Lung (tissue), 12 donors: ENCODE results near the gene LAMC2. TPM values are rescaled to one million over a fixed set of nuclear protein-coding genes. Genes with fewer than 3 reads are reported as not detected.

Experiments
- ATAC-seq: fragments of 200-7000 bp; cut with Tn5 transposase; one replicate; pipeline ENCODE4 v1.9.1; 2020; ENCODE audit warnings: moderate number of reproducible peaks; ENCODE audit not compliant: insufficient read depth, low FRiP score
- DNase-seq, 3 donors: peaks; one replicate each; pipeline ENCODE4 v3.0.0-alpha.2; 2013 to 2017
- H3K27ac ChIP-seq, 2 donors: one replicate each; pipeline ENCODE4 v1.5.1; 2013; ENCODE audit warnings: mild to moderate bottlenecking in 2 of 2, moderate library complexity in 2 of 2, control low read depth in 1 of 2, inconsistent platforms in 1 of 2, low read depth in 1 of 2, low read length in 1 of 2
- H3K27me3 ChIP-seq, 3 donors: one replicate each; pipeline ENCODE4 v1.5.1; 2013; ENCODE audit warnings: low read length in 2 of 3; ENCODE audit not compliant: control insufficient read depth in 3 of 3, insufficient read depth in 3 of 3
- H3K36me3 ChIP-seq, 4 donors: one replicate each; pipeline ENCODE4 v1.5.1; 2013; ENCODE audit warnings: low read length in 4 of 4, mild to moderate bottlenecking in 1 of 4, moderate library complexity in 1 of 4; ENCODE audit not compliant: control insufficient read depth in 4 of 4, insufficient read depth in 4 of 4
- H3K4me1 ChIP-seq, 5 donors: one replicate each; pipeline ENCODE4 v1.5.1; 2013; ENCODE audit warnings: low read length in 5 of 5, mild to moderate bottlenecking in 2 of 5, moderate library complexity in 1 of 5; ENCODE audit not compliant: control insufficient read depth in 5 of 5, insufficient read depth in 5 of 5
- H3K4me3 ChIP-seq: one replicate; pipeline ENCODE4 v1.5.1; 2013; ENCODE audit warnings: mild to moderate bottlenecking, control low read depth, moderate library complexity
- H3K9ac ChIP-seq, 2 donors: one replicate each; pipeline ENCODE4 v1.5.1; 2013; ENCODE audit warnings: low read length in 2 of 2, control low read depth in 1 of 2; ENCODE audit not compliant: insufficient read depth in 1 of 2
- H3K9me3 ChIP-seq, 4 donors: one replicate each; pipeline ENCODE4 v1.5.1; 2013; ENCODE audit warnings: low read length in 3 of 4, mild to moderate bottlenecking in 1 of 4, moderate library complexity in 1 of 4; ENCODE audit not compliant: control insufficient read depth in 4 of 4, insufficient read depth in 3 of 4
- WGBS, 2 donors: extraction: QIAGEN DNeasy Blood & Tissue Kit; methylation state at CpG; one replicate each; pipeline ENCODE4 v1.1.7; 2013; 5-methylcytosine and 5-hydroxymethylcytosine counted together
- polyA plus RNA-seq, 2 donors: library from polyadenylated mRNA; stranded (reverse); fragments of 200-250 nt; gene quantifications; one replicate each; pipeline ENCODE4 v1.2.1, GENCODE V29; 2013
- total RNA-seq, 2 donors: library from RNA; depleted of rRNA in 1 of 2; stranded (reverse); fragments of >200 nt in 1 of 2; gene quantifications; one replicate each; pipeline ENCODE4 v1.2.1, GENCODE V29; 2014 to 2021
- TF ChIP-seq, protein P1 (sequence below): IDR thresholded peaks from 2 replicates; pipeline ENCODE4 v1.5.1; 2012; ENCODE audit warnings: mild to moderate bottlenecking; ENCODE audit errors: control extremely low read depth, extremely low read depth
- donor health status: control.
- donor health status: control.
- donor health status: Bipolar disorder and iron deficiency.
- donor health status: healthy.
- donor health status: DM: yes; HTN: yes; CAD: no.

The LAMC2 gene
- total and polyA plus RNA-seq, 4 donors: 13.7 to 63.1 (median 40.3) TPM

- Histone ChIP-seq H3K9me3 (no peaks in the 10 kb centered on the region), H3K27ac (no peak overlapping the region), H3K4me1 (peaks cover 0 to 7% (median 0%) of the 10 kb centered on the region in 5 donors), H3K36me3 (no peaks in the 10 kb centered on the region), H3K9ac (no peak overlapping the region), H3K4me3 (no peak overlapping the region), H3K27me3 (no peaks in the 10 kb centered on the region)
- 80 to 83% methylated on average over 1 of the region's 1 CpG for WGBS, 2 donors
- TF ChIP-seq, protein P1, sequence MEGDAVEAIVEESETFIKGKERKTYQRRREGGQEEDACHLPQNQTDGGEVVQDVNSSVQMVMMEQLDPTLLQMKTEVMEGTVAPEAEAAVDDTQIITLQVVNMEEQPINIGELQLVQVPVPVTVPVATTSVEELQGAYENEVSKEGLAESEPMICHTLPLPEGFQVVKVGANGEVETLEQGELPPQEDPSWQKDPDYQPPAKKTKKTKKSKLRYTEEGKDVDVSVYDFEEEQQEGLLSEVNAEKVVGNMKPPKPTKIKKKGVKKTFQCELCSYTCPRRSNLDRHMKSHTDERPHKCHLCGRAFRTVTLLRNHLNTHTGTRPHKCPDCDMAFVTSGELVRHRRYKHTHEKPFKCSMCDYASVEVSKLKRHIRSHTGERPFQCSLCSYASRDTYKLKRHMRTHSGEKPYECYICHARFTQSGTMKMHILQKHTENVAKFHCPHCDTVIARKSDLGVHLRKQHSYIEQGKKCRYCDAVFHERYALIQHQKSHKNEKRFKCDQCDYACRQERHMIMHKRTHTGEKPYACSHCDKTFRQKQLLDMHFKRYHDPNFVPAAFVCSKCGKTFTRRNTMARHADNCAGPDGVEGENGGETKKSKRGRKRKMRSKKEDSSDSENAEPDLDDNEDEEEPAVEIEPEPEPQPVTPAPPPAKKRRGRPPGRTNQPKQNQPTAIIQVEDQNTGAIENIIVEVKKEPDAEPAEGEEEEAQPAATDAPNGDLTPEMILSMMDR: no peak
- ATAC-seq (no peak), DNase-seq (no peak)
Measured at GRCh38 chr1:183191833-183192232, 5.8 kb downstream of the LAMC2 start.

DNA sequence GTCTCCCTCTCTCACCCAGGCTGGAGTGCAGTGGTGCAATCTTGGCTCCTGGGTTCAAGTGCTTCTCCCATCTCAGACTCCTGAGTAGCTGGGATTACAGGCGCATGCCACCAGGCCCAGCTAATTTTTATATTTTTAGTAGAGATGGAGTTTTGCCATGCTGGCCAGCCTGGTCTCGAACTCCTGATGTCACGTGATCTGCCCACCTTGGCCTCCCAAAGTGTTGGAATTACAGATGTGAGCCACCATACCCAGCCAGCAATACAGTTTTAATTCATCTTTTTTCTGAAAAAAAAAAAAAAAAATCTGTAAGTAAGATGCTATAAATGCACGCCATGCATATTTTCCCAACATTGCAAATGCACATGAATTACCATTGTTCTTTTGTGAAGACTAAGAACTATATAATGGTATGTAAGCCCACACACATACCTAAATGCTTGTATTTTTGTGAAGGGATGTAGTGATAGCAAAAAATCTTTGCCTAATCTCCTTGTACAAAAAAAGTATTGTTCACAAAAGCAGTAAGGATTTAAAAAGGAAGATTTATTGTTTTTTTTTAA lies 8.0 kb downstream of the LAMC2 start:
- Histone ChIP-seq H3K4me3 (no peak overlapping the region), H3K27ac (no peak overlapping the region), H3K9me3 (no peaks in the 10 kb centered on the region), H3K36me3 (no peaks in the 10 kb centered on the region), H3K9ac (no peak overlapping the region), H3K27me3 (no peaks in the 10 kb centered on the region), H3K4me1 (peaks cover 0 to 7% (median 0%) of the 10 kb centered on the region in 5 donors)
- TF ChIP-seq, protein P1: no peak
- 96 to 98% methylated on average over 4 of the region's 4 CpGs for WGBS, 2 donors
- no peak for ATAC-seq
- no peak for DNase-seq

DNA sequence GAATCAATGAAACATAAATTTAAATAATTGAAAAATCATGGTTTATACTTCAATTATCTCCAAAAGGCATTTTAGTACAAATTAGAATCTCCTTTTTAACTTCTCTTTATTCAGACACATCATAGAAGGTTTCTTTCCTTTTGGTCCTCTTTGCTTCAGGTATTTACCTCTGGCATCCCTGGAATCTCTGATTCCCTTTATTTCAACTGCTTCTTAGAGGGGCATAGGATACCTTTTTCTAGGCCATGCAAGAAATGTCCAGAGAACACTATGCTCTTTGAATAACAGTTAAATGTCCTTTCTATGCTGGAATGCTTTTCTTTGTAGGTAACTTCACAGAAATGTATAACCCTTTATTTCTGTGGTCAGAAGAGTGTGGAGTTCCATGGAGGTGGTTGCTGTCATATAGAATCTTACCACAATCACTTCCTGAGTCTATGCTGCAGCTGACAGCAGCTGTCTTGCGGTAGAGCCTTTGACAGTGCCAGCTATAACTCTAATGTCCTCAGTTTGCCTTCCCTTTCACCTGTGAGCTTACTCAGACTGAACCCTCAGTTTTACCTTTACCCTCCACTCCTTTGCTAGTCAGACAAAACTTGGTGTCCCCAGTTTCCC lies 8.6 kb downstream of the LAMC2 start:
- 42 to 73% methylated on average over 1 of the region's 1 CpG for WGBS, 2 donors
- peaks cover 0 to 7% (median 0%) of the 10 kb centered on the region in 5 donors for H3K4me1 ChIP-seq
- no peak overlapping the region for H3K27ac ChIP-seq
- no peak for DNase-seq
- no peak overlapping the region for H3K9ac ChIP-seq
- TF ChIP-seq, protein P1: no peak
- no peak overlapping the region for H3K4me3 ChIP-seq
- ATAC-seq: no peak
- H3K36me3 ChIP-seq: no peaks in the 10 kb centered on the region
- H3K27me3 ChIP-seq: no peaks in the 10 kb centered on the region
- no peaks in the 10 kb centered on the region for H3K9me3 ChIP-seq
